ENCODE results near the gene SLC20A1.

SLC20A1 gene

GRCh38 chr2:112708968-112709367 is 63.2 kb downstream of the SLC20A1 start:
- FAIRE-seq (no peak), DNase-seq (ENCODE audit: low spot score) (no peak)

GRCh38 chr2:112709703-112710102 is 64.0 kb downstream of the SLC20A1 start:
- DNase-seq (ENCODE audit: low spot score) (no peak), FAIRE-seq (no peak)

- FAIRE-seq (no peak), DNase-seq (ENCODE audit: low spot score) (no peak)
These were observed 65.4 kb downstream of the SLC20A1 start for GRCh38 chr2:112710956-112711750.

GRCh38 chr2:112712465-112712864 is 66.7 kb downstream of the SLC20A1 start:
- no peak for FAIRE-seq
- no peak for DNase-seq (ENCODE audit: low spot score)

GRCh38 chr2:112712903-112713584 is 67.3 kb downstream of the SLC20A1 start:
- peak; percentile 84 for DNase-seq (ENCODE audit: low spot score)

More at GRCh38 chr2:112712903-112713584, 67.3 kb downstream of the SLC20A1 start:
- peak; percentile 90 for FAIRE-seq
